HG03469 (cell line): ENCODE data around the gene SP4.
"Not testable (repeated sequence)": the region's sequence is repeated elsewhere in the genome, so short reads cannot be mapped to it uniquely, and the experiment has no call there.

Experiments used
- ATAC-seq: cut with Tn5 transposase; IDR thresholded peaks from one replicate; pipeline ENCODE4 v1.9.1; 2021; ENCODE audit warnings: mild to moderate bottlenecking, moderate library complexity, moderate number of reproducible peaks; ENCODE audit not compliant: unreplicated experiment

SP4 gene

DNA sequence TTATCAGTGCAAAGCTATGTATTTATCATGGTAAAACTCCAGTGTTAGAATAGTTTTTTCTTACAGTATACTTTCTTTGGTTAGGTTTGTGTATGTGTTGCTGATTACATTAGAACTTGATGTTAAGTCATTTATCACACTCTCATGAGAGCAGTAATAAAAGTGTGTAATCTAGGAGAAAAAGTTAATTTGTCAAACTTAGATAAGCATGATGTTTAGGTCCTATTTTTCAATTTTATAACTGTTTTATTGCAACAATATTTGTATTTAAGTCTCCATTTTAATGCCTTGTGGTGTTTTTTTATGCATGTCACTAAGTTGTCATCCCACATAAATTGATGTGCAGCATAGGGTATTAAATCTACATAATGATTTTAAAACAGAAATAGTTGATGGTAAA lies 86.2 kb downstream of the SP4 start:
- no peak for ATAC-seq

DNA sequence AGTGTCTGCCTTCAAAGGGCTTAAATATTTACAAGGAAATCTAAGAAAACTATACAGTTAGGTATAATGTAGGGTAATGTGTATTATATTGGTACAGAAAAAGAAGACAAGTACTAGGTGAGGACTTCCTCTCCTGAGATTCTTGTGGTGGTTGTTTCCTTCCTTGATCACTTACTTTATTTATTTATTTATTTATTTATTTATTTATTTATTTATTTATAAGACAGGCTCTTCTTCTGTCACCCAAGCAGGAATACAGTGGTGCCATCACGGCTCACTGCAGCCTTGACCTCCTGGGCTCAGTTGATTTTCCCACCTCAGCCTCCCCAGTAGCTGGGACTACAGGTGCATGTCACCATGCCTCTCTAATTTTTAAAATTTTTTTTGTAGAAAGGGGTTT lies 96.8 kb downstream of the SP4 start:
- no peak for ATAC-seq

DNA sequence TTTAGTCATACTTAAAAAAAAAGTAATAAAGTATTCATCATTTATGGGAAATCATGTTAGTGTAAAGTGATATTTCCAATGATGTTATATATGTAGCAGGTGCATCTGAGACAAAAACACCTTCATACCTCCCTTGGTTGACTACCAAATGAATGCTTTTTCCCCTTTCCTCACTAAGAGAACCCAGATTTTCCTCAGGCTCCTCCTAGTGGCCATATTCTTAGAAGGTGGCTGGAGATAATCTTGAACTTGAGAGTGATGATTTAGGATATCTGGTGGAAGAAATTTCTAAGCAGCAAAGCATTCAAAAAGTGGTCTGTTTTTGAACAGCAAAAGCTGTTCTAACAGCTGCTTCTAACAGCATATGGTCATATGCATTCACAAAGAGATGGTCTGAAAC lies 98.1 kb downstream of the SP4 start:
- no peak for ATAC-seq

DNA sequence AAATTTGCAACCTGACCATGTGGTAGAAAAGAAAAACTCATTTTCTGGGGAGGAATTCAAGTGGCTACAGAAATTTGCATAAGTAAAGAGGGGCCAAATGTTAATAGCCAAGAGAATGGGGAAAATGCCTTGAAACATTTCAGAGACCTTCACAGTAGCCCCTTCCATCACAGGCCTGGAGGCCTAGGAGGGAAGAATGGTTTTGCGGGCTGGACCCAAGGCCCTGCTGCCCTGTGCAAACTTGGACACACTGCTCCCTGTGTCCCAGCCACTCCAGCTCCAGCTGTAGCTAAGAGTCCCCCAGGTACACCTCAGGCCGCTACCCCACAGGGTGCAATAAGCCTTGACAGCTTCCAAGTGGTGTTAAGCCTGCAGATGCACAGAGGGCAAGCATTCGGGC lies 98.6 kb downstream of the SP4 start:
- ATAC-seq: no peak

DNA sequence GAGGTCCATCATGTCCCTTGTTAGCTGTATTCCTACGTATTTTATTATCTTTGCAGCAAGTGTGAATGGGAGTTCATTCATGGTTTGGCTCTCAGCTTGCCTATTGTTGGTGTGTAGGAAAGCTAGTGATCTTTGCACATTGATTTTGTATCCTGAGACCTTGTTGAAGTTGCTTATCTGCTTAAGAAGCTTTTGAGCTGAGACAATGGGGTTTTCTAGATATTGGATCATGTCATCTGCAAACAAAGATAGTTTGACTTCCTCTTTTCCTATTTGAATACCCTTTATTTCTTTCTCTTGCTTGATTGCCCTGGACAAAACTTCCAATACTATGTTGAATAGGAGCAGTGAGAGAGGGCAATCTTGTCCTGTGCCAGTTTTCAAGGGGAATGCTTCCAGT lies 104.6 kb downstream of the SP4 start:
- not testable (repeated sequence) for ATAC-seq

DNA sequence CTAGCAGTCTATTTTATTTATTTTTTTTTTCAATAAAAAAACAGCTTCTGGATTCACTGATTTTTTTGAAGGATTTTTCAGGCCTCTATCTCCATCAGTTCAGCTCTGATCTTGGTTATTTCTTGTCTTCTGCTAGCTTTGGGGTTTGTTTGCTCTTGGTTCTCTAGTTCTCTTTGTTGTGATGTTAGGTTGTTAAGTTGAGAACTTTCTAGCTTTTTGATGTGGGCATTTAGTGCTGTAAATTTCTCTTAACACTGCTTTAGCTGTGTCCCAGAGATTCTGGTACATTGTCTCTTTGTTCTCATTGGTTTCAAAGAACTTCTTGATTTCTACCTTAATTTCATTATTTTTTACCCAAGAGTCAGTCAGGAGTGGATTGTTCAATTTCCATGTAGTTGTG lies 105.8 kb downstream of the SP4 start:
- ATAC-seq: not testable (repeated sequence)

DNA sequence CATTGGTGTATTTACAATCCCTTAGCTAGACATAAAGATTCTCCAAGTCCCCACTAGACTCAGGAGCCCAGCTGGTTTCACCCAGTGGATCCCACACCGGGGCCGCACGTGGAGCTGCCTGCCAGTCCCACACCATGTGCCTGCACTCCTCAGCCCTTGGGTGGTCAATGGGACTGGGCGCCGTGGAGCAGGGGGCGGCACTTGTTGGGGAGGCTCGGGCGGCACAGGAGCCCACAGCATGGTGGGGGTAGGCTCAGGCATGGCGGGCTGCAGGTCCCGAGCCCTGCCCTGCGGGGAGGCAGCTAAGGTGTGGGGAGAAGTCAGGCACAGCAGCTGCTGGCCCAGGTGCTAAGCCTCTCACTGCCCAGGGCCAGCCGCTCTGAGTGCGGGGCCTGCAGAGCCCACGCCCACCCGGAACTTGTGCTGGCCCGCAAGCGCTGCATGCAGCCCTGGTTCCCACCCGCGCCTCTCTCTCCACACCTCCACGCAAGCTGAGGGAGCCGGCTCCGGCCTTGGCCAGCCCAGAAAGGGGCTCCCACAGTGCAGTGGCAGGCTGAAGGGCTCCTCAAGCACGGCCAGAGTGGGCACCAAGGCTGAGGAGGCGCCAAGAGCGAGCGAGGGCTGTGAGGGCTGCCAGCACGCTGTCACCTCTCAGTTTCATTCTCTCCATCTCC lies 108.7 kb downstream of the SP4 start:
- not testable (repeated sequence) for ATAC-seq

DNA sequence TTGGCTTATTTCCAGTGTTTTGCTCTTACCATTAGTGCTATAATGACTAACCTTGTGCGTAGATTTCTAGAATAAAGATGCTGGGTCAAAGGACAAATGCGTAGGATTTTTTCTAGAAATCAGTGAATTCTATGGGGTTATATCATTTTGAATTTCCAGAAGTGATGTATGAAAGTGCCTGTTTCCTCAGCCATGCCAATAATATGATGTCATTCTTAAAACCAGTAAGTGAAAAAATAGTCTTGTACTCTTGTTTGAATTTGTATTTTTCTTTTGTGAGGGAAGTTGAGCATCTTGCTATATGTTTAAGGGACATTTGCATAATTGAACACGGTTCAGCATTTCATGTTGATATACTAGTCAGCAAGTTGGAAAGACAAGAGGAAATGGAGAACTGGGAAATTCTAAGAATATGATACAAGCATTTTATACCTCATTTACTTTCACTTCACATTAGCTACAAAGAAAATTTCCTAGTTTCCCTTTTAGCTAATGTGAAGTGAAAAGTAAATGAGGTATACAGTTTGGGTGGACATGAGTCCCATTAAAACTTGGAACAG lies 111.1 kb downstream of the SP4 start:
- ATAC-seq: no peak

DNA sequence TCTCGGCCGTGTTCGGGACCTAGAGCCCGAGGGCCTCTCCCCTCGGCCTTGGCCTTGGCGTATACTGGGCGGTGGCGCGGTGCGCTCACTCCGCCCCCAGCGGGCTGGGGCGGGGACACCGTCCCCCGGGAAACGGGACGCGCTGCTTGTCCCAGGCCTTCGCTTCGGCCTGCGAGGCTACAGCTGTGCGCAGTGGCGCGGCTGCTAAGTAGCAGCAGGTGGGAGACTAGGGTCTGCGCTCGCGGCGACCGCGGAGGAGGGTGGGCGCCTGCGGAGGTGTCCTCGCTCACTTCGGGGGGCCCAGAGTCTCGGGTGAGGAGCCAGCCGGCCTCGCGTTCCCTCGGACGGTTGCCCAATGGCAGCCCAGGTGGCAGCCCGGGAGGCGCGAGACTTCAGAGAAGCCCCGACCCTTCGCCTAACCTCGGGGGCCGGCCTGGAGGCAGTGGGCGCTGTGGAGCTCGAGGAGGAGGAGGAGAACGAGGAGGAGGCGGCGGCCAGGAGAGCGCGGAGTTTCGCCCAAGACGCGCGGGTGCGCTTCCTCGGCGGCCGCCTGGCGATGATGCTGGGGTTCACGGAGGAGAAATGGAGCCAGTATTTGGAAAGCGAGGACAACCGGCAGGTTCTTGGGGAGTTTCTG lies 115.1 kb downstream of the SP4 start, which contains the start of gene DNAH11:
DNAH11 (plus strand) TSS at position 149 of the 637 bp plus-strand sequence; CDS start at position 356, 207 bp downstream.
- ATAC-seq: peak; percentile 74

DNA sequence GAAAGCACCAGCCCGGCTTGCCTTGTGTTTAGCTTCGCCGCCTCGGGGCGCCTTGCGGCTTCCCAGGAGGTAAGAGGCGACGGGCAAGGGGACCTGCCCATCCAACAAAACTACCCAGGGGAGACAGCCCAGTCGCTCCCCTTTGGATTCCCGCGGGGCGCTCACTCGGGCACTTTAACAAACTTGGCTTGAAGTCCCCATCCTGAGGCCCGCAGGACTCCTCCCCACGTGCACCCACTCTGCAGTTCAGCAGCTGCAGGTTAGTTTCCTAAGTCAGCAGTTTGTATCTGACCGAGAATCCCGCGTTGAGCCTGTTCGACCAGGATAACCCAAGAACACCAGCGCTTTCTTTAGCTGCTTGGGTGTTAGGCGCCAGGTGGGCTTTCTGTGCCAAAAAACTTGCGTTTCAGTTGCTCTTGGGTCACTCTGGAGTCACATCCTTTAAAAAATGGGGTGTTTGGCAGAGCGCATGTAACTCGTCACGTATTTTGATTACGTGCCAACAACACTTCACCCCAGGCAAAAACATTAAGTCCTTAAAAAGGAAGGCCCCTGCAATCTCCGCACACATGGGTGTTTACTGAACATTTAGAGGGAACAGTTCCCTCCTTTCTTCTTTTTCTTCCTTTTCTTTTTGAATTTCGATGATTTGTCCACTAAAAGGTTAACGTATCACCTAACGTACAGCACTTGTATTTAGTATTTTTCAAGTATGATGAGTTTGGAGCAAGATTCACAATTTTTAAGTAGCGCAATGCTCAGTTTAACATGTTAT lies 115.8 kb downstream of the SP4 start:
- no peak for ATAC-seq

DNA sequence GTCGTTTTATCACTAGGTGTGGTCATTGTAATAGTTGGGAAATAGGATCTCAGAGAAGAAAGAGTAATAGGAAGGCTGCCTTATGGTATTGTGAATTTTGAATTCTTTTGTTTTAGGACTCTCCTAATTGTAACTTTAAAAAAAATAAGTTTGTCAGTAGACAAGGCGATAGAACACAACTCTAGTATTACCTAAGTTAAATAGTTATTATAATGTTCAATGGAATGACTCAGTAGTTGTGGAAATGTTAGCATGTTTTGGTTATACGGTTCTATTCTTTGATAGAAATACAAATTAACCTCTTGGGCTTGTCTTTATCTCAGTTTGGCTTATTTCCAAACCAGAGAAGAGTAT lies 116.4 kb downstream of the SP4 start:
- ATAC-seq: no peak

DNA sequence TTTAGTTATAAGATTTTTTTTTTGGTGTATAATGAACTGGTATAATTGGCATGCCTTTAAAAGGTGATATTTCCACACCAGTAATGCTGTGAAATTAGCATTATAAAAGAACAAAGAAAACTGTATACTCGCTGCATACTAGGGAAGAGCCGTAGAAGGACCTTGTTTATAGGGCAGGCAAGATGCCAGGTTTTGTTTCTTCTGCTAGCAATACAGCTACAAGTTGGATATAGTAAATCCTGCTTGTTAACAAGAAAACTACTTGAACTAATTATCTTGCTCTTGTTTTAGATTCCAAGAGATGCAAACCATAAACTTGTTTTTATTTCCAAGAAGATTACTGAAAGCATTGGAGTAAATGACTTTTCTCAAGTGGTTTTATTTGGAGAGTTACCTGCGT lies 116.8 kb downstream of the SP4 start:
- no peak for ATAC-seq

DNA sequence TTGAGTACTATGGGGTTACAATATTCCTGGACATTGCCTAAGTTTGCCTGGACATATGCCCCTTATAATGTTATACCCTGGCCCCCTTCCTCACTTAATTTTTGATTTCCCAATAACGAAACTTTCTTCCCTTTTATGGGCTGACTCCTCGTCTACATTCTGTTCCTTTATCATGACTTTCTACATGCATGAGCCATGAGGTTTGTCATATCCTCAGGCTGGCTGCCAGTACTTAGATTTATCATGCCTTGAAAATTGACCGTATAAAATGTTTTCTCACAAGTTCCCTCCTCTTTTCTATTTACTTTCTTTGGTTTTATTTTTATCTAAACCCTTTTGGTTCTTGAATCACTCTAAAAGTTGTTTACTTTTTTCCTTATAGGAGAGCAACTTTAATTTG lies 119.6 kb downstream of the SP4 start:
- no peak for ATAC-seq

DNA sequence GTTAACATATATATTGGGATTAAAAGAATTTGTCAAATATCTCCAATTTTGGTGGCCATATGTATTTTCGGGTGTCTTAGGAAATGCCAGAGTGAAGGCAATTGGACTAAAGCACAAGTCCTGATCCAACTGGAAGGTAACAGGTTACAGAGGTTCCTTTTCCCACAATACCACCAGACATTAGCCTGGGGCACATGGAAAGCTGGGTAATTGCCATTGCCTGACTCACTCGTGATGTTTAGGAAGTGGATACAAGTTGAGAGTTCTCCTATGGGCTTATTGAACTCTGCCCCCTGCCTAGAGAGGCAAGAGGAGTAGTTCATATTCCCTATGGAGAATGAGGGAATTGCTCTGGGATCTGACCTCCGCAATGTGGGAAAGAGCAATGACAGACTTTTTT lies 120.6 kb downstream of the SP4 start:
- no peak for ATAC-seq

DNA sequence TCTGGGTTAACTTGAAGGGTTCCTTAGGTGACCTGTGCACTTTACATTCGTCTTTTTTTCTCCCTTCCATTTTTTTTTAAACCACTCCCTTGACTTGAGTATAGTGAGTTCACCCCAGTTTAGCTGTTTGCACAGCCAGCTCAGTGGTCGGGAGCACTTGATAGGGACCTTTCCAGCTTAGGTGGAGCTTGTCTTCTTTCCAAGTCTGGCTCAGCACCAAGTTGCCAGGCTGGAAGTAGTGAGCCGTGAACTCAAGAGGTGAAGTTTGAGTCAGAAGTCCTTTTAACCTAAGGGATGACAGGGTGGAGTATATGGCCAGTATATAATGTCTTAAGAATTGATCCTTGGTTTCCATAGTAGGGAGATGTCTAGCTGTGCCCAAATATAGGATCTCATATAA lies 122.2 kb downstream of the SP4 start:
- ATAC-seq: no peak

DNA sequence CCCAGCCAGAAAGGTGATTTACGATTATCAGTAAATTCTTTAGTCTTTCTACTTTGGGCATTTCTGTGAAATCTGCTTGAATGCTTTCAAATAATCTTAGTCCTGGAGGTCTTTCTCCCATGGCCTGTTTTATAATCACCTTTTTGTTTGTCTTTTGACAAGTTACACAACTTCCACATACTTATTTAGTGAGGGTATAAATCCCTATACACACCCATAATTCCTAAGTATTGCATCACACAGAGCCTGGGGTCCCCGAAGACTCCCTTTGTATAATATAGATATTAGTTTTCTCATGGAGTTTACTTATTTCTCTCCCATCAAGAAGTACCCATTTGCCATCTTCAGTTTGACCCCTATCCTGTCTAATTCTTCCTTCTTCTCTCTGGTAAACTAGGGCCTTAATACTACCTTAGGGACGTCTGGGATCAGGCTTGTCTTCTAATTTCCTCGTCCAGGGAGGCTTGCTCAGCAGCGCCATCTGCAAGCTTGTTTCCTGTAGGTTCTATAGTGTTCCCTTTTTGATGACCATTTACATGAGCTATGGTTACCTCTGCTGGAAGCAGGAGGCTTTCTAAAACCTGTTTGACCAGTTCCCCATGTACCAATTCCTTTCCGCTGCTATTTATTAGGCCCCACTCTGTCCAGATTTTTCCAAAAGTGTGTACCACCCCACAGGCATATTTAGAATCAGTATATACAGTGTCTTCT lies 123.1 kb downstream of the SP4 start:
- ATAC-seq: no peak

DNA sequence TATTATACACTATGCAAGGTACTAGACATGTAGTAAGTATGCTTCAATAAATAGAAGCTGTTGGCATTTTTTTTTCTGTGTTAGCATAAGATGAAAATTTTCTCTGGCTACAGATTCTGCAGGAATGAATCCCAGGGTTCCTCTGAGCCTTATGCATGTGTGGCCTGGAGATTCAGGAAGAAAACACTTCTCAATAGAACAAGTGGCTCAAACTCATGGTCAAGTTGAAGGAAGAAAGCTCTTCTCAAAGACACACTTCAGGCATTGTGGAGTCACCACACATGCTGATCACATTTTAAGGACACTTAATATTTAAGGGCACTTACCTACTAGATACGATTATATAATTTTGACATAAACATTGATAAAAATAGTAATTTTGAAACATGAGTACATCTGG lies 134.5 kb downstream of the SP4 start:
- ATAC-seq: no peak
